Myocyte (in vitro differentiated cells): ENCODE measurements around the gene GAN. TPM values are rescaled to one million over a fixed set of nuclear protein-coding genes. Genes with fewer than 3 reads are reported as not detected.
"Not testable (repeated sequence)": the region's sequence is repeated elsewhere in the genome, so short reads cannot be mapped to it uniquely, and the experiment has no call there.

Experiments
- DNase-seq: peaks from one replicate; pipeline ENCODE4 v3.0.0-alpha.2; 2012; ENCODE audit warnings: low read depth
- total RNA-seq: library from RNA; depleted of rRNA; stranded (reverse); fragments of >200 nt; gene quantifications from 2 replicates; pipeline ENCODE4 v1.2.3, GENCODE V29; 2014

The GAN gene
- total RNA-seq, 1 donor from 2014 or later, result 10.3 TPM

DNA sequence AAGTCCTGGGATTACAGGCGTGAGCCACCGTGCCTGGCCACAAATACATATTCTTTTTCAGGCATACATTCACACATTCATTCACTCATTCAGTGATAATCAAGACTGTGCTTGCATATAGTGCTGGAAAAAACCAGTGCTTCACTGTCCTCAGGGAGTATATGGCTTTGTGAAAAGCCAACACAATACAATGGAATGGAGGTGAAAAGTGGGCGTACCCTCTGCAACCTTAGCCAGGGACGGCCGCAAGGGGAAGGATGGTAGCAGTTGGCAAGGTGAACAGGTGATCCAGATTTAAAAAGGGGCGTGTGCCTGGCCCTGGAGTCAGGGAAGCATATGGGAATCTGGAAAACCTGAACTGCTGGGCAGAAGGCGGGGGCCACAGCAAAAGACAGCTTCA lies 18.1 kb upstream of the GAN start:
- no peak for DNase-seq

DNA sequence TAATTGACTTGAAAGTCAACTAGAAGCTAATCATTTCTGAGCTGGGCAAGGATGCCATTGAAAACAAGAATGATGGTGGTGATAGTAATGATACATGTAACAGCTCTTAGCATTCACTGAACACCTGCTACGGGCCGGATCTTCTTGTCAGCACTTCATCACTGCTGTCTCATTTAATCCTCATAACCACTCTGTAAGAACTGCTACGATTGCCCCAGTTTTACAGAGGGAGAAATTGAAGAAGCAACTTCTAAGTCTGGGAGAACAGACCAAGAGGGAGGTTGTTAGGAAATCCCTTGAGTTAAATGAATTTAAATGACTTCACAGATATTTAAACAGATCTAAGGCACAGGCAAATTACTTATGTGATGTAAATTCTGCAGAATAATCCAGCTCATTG lies 7.0 kb upstream of the GAN start:
- DNase-seq, result no peak

DNA sequence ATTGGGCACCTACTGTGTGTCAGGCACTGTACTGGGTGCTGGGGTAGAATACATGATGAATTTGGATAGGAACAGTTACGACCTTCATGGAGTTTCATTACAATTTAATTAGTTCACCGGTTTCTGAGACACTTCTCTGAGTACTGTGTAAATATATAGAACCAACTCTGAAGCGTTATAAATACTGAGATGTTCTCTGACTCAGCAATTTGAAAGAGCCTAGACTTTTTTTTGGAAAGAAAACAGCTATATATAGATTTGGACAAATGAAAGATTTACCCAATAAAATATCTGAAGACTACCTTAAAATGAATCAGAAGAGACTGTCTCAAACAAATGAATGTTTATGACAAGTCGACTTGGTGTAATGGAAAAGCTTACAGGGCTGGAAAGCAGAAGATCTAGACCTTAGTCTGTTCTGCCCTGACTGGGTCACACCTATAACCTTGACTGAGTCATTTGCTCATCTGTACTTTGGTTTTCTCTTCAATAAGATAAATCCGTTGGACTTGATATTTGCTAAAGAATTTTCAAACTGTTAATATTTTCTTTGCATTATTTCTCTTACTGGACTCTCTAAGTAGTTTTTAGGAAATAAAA lies 4.6 kb upstream of the GAN start:
- DNase-seq, result no peak

DNA sequence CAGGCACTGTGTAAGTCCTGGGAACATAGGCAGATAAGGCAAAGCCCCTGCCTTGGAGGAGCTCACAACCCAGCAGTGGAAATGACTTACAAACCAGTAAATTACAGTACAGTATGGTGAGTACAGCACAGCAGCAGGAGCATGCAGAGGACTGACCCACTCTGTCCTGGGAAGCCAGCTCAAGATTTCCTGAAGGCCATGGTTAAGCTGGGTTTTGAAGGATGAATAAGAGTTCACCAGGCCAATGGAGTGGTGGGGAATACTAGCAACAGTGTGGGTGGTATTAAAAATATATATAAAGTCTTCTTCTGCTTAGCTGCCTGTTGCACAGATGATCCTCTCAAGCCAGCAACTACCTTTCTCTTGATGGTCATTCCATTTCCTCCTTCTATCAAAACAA lies 3.0 kb upstream of the GAN start:
- no peak for DNase-seq

DNA sequence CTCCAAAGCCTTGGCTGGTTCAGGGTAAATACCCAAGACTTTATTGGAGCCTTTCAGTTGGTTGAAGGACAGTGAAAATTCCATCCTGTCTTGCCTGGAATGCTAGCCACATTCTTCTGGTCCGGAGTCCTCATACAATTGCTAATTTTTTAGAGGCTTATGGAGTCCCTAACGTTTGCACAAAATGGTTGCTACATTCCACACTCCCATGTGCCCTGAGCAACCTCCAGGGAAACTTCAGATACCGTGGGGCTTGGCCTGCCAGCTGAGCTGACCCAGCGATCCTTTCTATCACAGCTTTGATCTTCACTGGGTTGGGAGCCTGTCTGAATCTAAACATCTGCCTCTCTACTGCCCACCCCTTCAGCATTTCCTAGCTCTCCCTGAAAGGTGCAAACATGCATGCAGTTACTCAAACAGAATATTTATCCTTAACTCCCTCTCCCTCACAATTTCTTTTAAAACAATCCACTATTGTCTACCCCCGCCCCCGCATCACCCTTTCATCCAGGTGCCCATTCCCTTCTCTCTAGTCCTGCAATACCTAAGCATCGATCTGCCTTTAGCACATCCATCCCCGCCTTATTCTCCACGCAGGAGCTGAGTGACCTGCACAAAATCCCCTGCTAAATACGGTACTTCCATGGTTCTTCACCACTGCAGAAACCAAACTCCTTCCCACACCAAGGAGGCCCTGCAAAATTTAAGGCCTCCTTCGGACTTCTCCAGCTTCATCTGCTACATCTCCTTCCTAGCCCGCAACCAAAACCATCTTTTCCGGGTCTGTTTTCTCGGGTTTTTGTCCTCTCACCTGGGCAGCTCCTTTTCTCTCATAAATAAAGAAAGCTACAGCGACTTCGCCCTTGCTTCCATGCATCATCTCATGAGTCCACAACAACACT lies 810 bp upstream of the GAN start:
- no peak for DNase-seq

DNA sequence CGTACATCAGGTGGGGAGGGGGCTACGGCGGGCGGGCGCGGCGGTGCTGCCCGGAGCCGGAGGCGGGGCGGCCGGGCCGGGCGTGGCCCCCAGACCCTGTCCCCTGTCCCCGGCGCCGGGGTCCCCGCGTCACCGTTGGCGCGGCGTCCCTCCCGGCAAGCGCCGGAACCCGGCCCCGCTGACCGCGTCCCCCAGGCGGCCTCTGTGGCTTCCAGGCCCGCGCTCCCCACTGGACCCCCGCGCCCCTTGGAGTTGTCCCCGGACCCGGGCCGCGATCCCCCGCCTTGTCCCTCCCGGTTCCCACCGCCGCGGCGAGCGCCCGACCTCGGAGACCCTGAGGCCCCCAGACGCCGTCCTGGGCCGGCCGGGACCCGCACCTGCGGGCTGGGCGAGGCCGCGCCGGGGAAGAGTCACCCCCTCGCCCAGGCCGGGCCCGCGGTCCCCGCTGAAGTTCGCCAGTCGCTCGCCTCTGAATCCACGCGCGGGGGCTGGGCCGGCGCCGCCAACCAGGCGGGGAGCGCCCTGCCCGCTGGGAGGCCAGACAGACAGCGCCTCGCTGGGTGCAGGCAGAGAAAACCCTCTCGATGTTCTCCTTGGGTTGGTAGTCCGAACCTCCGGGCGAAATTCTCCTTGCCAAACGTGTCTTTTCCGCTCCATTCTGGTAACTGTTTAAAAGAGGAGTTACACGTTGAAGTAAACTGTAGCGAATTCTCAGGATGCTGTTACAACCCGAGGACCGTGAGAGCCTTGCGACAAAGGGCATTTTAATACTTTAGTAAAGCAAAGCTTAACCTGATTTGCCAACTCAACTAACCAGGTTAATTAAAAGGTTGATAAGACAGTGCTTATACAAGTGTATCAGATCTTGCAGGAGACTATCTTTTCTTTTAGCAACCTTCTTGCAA lies 761 bp downstream of the GAN start:
- DNase-seq, result peak; percentile 66

DNA sequence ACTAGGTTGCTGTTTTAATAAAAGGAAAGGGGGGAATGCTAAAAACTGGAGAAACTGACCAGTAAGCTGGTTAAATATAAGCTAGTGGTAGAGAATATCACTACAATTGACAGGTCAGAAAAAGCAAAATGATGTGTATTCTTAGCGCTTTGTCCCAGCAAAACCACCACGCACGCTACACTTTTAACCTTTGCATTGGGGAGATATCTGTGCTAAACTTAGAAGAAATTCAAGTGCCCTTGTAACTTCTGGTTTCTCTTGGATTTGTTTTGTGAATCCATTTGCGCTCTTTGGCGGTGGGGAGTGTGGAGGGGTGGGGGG lies 1.4 kb downstream of the GAN start:
- no peak for DNase-seq

DNA sequence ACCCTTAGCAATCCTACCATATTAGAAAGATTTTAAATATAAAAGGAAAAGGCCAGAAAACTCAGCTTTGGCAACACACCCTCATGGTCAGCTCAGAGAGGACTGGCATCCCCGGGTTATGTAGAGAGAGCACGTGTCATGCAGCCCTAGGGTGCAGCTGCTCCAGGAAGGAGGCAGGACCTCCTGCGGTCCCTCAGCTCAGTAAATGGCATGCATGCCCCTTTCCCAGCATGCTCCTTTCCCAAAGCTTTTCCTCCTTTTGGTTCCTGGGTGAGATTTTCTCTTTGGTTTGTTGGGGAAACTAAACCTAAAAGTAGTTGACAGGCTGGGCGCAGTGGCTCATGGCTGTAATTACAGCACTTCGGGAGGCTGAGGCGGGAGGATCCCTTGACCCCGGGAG lies 3.9 kb downstream of the GAN start:
- DNase-seq, result peak; percentile 20

DNA sequence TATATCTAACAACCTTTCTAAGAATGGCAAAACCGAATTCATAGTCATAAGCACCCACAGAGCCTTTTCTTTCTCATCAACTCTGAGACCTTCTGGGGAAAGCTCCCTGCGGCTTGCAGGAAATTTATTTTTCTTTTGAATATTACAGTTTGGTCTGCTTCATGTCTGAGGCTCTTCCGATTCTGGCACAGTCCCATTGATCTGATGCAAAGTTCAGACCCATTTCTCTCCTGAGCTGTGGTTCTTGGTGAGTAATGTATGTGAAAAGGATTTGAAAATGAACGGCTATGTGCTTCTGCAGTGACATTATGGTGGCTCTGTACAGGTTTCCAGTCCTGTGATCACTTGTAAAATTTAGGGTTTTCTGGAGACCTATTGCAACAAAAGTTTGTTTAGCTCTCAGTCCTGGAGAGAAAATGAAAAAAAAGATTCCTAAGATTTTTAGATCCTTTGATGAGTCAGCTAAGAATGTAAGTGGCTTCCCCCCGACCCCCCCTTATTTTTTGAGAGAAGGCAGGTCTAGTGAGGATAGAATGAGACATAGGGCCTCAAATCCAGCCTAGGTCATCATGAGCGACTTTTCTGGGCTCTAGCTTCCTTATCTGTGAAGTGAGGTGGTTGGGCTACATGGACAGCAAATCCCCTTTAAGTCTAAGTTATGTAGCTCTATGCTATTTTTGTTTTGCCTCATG lies 4.6 kb downstream of the GAN start:
- DNase-seq, result peak; percentile 18

DNA sequence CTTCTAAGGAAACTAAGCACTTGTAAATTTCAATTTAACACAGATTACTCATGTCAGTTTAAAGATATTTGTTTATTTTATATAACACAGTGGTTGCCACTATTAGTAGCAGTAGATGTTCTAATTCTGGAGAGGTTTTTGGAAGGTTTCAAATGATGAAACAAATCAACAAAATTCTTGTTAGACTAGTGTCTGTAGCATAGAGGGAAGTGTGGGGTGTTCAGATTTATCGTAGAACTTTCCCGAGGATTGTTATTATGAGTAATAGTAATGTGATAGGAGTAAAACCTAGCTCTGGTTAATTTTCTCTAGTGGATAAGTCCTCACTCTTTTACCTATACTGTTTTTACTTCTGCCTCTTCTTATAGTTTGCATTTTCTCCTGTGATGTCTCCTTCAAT lies 6.3 kb downstream of the GAN start:
- DNase-seq, result no peak

DNA sequence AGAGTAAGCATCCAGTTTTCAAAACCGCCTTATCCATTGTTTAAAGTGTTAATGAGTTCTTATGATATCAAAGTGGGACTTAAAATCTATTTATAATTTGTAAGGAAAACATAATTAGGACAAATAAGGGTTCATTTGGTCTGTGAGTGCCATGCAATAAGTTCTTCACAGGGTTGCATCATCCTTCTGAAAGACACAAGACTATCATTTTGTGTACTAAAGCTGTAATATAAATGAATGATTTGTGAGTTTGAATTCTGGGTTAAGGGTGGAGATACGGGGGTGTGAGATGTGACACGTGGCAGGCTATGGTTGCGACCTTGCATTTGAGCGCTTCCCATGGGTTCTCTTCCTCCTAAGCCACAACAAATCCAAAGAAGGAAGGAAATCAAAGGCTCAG lies 6.8 kb downstream of the GAN start:
- DNase-seq, result no peak

DNA sequence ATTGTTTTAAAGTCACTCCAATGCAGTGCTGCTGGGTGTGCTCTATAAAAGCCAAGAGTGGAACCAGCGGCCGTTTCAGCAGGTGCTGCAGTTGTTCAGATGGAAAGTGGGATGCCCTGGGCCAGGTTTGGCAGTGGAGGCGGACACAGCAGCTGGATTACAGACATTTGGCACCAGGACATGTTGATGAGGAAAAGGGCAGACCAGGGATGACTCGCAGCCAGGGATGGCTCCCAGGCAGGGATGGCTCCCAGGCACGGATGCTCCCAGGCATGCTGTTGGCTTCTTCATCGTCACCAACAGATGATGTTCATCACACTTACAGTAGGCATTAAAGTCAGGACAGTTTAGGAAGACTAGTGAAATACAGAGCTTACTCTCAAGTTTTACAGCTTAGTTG lies 10.0 kb downstream of the GAN start:
- peak; percentile 13 for DNase-seq

DNA sequence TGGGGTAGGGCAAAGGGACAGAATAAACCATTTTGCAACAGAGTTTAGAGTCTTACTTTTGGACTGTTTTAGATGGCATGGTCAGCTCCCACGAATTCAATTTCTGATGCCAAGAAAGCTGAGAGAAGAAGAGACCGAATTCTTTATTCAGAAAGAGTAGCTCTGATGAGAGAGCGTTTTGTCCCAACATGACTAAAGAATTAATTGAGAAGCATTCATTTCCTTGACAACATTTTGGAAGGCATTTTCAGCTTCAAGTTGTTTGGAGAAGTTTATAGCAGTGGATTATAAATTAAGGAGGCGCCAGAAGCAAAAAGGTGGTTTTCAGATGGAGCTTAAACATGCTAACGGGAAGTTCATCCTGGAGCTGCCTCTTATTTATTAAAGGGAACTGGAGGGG lies 12.2 kb downstream of the GAN start:
- DNase-seq, result no peak

DNA sequence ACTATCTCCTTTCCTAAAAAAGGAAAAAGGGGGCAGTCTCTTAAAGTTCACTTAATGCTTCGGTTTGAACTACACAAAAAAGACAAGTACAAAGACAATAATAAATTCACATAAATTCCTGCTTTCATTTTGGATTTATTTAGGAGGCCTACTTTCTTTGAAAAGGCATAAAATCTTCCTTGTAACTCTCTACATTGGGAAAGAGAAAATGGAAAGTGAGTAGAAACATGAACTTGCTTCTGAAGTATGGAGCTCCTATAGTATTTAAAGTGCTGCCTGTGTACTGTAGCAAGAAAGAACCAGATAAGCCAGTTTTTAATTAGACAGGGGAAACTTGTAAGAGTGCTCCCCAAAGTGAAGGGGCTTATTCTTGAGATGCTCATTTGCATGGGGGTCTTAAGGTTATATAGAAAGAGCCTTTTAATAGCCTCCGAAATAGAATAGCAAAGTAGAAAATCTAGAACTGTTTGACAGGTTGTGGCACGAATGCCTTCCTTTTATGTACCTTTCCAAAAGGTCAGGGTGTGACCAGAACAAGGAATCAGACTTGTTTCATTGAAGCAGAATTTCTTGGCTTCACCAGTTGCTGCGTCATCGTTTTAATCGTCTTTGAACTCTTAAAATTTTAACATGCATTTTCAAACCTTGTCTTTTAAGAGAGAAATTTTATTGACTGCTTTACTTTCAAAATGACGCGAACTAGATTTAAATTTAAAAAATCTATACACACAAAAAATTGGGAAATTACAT lies 12.9 kb downstream of the GAN start:
- DNase-seq, result no peak

DNA sequence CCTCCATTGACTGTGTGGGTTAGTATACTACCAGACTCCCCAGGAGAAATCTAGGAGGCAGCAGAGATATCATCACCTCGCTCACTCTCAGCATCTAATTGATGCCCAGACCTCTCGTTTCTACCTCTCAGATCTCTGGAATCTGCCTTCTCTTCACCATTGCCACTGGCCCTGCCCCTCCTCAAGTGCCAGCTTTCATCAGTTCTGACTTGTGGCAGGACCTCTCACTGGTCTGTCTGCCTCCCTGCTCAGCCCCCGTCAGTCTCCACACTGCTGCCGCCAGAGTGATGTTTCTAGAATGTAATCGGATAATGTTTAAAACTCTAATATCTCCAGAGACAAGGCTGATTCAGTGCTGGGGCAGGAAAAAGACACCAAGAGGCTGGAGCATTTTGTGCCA lies 15.2 kb downstream of the GAN start:
- no peak for DNase-seq

DNA sequence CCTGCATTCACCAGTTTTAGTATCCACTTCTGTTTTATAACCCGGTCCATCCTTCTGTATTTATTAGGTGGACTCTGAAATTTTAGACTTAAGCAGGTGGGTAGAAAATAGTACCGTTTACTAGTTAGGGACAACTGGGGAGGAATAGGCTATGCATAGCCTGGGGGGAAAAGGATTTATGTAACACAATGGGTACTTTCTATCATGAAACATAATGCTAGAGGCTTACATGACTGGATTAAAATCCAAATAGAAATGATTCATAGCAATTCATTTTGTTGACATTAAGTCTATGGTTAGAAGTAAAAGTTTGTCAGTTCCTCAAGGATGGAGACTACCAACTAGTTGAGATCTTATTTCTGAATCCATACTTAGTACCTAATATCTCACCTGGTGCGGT lies 18.6 kb downstream of the GAN start:
- DNase-seq, result no peak

DNA sequence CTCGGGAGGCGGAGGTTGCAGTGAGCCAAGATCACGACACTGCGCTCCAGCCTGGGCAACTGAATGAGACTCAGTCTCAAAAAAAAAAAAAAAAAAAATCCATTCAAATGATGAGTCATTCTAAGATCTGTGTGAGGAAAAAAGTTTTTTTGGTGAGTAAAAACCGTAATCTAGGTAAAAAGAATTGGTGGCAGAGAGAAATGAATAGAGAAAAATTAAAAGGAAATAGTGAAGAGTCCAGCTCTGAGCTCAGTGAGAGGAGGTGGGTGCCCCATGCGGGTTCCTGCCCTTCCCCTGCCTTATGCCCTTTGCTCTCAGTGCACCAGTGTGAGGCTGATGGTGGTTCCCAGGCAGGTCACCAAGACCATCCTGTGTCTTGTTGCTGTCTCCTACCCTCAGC lies 20.9 kb downstream of the GAN start:
- no peak for DNase-seq

DNA sequence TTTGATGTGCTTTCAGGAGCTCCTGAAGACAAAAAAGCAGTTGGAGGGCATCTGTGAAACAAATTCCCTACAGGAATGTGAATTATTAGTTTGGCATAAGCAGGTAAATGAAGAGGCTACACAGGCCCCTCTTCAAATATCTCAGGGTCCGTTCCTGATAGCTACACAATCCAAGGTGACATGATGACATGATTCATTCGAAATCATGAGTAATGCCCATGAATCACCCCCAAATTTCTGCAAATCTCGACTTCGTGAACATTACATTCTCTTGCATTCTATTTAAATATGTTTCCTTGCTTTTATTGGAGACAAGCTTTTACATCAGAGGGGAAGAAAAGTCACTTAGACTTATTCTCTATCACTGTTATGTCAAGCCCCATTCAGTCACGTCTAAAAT lies 22.3 kb downstream of the GAN start:
- no peak for DNase-seq

DNA sequence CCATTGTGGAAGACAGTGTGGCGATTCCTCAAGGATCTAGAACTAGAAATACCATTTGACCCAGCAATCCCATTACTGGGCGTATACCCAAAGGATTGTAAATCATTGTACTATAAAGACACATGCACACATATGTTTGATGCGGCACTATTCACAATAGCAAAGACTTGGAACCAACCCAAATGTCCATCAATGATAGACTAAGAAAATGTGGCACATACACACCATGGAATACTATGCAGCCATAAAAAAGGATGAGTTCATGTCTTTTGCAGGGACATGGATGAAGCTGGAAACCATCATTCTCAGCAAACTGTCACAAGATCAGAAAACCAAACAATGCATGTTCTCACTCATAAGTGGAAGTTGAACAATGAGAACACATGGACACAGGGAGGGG lies 30.4 kb downstream of the GAN start:
- not testable (repeated sequence) for DNase-seq

DNA sequence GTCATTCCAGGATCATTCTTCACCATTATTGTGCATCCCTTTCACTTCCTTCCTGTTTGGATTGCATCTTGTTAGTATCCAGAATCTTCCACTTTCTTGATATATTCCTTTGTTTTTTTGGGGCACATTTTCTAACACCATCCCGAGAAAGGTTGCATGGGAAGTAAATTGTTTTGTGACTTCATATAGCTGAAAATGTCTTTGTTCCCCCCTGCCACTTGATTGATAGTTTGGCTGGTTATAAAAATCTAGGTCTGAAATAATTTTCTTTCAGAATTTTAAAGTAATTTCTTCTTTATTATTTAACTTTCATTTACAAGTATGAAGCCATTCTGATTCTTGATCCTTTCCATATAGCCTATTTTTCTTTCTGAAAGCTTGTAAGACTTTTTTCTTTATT lies 32.7 kb downstream of the GAN start:
- no peak for DNase-seq
